Stimulated activated CD4-positive, alpha-beta T cell treated with anti-CD3 and anti-CD28 coated beads, TNF-alpha, amount 100 ng/mL, for 48 hours (primary cell): Measurements from ENCODE around the gene ALOX15.
"Not testable (repeated sequence)": the region's sequence is repeated elsewhere in the genome, so short reads cannot be mapped to it uniquely, and the experiment has no call there.

Source experiments
- DNase-seq, 3 donors: peaks; one replicate each; pipeline ENCODE4 v3.0.0-alpha.2; 2020; ENCODE audit warnings: low read depth in 3 of 3

Gene ALOX15

GRCh38 chr17:4594406-4594805 lies 47.1 kb downstream of the ALOX15 start:
- DNase-seq = no peak

DNA sequence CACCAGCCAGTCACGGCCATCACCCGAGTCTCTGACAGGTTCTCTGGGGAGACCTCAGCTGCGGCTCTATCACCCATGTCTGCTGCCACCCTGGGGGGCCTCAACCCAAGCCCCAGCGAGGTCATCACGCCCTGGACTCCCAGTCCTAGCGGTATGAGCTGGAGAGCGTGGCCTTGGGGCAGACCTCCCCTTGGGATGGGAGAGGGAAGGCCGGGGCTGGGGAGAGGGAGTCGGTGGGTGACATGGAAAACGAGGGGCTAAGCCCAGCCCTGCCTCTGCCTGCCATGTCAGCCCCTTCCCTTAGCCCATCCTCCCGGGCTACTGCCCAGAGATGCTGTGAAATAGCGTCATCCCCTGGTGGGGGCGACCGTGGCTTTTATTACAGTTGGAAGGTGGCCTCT lies 48.5 kb downstream of the ALOX15 start:
- DNase-seq = no peak

- DNase-seq = no peak
Measured at GRCh38 chr17:4592240-4593005, 49.1 kb downstream of the ALOX15 start.

DNA sequence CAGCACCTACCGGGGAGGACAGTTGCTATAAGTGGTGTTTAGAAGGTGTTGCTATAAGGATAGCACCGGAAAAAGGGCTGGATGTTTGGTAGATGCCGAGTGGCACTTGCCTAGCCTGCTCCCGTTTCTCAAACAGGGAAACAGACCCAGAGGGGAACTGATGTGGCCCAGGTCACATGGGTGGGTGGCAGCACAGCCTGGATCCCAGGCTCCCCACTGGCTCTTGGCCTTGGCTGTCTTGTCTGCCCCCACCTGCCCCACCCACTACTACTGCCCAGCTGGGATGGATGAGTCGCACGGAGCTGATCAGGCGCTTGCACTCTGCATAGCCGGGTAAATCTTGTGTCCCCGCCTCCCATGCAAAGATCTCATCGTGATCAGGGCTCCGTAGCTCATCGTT lies 49.9 kb downstream of the ALOX15 start:
- DNase-seq = no peak

- DNase-seq = no peak
Measured at GRCh38 chr17:4590981-4591453, 50.5 kb downstream of the ALOX15 start.

DNA sequence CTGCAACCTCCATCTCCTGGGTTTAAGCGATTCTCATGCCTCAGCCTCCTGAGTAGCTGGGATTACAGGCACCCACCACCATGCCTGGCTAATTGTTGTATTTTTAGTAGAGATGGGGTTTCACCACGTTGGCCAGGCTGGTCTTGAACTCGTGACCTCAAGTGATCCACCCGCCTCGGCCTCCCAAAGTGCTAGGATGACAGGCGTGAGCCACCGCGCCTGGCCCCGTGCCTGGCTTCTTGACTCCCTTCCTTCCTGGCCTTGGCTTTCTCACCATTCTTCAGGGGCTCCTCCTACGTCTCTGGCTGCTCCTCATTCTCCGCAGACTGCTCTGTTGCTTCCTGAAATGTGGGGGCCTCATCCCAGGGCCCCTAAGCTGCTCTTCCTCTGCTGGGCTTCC lies 51.4 kb downstream of the ALOX15 start:
- not testable (repeated sequence) for DNase-seq

DNA sequence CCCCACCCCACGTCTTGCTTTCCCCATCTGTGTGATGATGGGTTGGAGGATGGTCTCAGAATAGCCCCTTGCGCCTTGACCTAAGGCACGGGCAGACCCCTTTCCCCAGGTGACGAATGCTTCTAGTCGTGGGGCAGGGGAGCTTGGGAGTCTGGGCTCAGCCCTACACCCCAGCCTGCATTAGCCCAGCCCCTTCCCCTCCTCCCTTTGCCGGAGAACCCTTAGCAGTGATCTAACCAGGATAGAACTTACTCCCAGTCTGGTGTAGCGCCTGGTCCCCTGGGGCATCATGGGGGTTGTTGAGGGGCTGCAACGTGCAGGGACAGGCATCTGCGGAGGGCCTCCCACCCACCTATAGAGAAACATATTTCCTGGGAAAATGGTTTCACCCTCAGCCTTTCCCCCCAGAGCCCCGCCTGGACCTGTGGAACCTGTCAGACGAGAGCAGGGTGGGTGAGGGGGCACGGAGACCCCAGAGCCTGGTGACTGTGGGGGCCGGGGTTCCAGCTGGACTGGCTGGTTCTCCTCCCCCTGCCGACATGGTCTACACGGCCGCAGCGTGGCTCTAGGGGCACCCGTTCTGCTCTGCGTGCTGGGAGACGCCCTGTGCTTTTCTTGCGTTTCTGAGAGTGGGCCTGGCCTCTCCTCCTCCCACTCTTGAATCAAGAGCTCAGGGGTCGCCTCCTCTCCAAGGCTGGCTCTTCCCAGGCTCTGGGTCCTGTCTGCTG lies 52.4 kb downstream of the ALOX15 start:
- no peak for DNase-seq

GRCh38 chr17:4588391-4588790 lies 53.1 kb downstream of the ALOX15 start:
- DNase-seq = no peak

DNA sequence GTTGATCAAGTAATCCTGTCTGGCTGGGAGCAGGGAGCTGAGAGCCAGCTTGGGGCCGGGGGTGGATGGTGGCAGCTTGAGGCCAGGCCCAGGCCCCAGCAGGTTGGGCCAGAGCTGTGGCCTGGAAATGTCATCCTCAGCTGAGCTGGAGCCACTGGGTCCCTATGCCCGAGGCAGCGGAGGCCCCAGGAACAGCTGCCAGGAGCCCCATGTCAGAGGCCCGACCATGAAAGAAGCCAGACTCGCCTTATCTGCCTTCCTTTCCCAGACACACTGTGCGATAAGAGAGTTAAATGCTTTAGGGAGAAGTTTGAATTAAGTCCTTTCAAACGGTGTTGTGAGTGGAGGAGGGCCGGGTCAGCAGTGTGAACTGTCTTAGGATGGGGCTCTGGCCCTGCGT lies 53.7 kb downstream of the ALOX15 start:
- DNase-seq = no peak

- no peak for DNase-seq
Measured at GRCh38 chr17:4587195-4587594, 54.3 kb downstream of the ALOX15 start.

DNA sequence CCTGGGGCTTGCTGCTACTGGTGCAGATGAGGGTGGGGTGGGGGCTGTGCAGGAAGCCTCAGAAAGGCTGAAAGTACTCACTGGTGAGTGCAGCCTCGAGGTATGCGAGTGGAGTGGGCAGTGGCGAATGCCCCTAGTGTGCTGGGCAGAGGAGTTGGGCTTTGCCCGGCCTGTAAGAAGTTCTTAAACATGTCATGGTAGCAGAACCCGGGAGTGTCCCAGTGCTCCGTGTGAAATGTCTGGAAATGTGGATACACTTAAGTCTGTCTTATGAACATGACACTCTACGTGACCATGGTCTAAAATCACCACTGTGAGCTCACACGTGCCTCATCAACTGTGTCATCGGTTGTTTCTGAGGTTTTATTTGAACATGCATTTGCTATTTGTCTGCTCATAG lies 55.4 kb downstream of the ALOX15 start:
- DNase-seq = no peak

GRCh38 chr17:4585638-4585994 lies 55.9 kb downstream of the ALOX15 start:
- DNase-seq = no peak

GRCh38 chr17:4584917-4585637 lies 56.4 kb downstream of the ALOX15 start:
- no peak for DNase-seq

DNA sequence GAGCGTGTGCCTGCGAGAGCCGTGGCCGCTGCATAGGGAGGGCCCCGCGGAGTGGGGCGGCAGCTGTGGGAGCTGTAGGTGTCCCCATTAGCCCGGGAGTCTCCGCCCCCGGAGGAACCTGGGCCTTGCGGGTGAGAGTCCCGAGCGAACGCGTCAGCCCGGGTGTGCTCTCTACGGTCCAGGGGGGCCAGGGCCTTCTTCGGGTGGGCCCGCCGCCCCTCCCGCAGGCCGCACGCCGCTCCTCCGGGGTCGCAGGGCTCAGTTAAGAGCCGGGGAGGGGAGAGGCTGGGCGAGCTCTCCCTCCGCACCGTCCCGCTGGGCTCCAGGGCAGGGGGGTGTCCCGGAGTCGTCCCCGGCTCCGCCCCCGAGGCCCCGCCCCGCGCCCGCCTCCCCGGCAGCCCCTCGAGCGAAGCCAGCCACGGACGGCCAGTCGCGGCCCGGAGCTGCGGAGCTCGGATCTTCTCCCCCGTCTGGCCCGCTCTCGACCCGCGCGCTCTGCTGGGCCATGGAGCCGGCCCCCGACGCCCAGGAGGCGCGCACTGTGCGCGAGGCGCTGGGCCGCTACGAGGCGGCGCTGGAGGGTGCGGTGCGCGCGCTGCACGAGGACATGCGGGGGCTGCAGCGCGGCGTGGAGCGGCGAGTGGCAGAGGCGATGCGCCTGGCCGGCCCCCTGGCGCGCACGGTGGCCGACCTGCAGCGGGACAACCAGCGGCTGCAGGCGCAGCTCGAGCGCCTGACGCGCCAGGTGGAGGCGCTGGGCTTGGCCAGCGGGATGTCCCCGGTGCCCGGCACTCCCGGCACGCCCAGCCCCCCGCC lies 57.2 kb downstream of the ALOX15 start, which contains the start of gene SMTNL2:
TSS of gene SMTNL2 (plus strand) at position 429 of the 816 bp plus-strand sequence. CDS start at position 506, 77 bp downstream.
- no peak for DNase-seq

- DNase-seq = no peak
Measured at GRCh38 chr17:4583782-4584100, 57.7 kb downstream of the ALOX15 start.

DNA sequence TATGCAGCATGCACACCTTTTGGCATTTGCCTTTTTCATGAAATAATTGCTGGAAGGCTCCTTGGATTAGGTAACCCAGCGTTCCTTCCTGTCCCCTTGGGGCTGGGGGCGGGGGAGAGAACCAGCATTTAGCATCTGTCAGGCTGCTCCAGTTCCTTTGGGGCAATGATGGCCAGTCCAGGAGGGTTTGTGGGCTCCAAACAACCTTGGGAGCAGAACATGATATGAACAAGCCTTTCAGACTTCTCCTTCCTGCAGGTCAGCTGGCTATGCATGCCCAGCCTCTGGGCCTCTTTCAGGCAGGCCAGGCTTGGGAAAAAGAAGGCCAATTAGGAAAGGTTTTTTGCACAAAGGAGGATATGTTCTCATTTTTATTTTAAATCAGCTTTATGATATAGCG lies 58.3 kb downstream of the ALOX15 start:
- no peak for DNase-seq

DNA sequence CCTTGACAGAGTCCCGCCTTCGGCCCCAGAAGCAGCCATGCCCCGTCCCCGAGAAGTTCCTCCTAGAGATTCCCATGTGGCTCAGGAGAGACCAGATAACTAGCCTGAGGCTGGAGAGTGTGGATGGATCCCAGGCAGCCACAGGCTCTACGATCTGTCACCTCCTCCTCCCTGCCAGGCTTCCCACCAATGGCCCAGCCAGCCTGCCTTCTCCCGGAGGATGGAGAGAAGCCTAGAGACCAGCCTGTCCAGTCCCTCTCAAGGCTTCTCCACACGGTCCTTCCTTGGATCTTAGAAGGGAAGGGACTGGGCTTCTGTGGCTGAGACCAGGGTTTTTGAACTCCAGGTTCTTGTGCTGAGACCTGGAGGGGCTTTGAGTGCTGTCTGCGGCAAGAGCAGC lies 58.8 kb downstream of the ALOX15 start:
- DNase-seq = no peak

DNA sequence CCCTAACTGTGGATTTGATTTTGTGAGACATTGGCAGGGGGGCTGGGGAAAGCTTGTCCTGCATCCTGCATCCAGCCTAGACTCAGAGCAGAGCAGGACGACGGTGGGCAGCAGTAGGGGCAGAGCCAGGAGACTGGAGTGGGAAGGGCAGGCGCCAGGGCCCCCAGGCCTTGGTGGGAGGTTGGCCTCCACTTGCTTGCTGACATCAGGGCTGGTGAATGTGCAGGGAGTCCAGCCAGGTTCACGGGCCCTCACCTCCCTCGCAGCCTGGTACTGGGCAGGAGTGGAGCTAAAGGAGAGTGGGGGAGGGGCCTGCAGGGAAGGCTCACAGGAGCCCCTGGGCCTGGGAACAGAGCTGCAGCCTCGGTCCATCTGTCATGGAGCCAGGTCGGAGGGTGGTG lies 59.4 kb downstream of the ALOX15 start:
- DNase-seq = no peak
